ENCODE data around the gene SCN5A. TPM values are rescaled to one million over a fixed set of nuclear protein-coding genes. Genes with fewer than 3 reads are reported as not detected.

Gene SCN5A
- total and polyA plus RNA-seq, 2 donors (not counting 1 experiment from before 2014, with no cell fraction given), result 0.20 to 0.37 TPM

DNA sequence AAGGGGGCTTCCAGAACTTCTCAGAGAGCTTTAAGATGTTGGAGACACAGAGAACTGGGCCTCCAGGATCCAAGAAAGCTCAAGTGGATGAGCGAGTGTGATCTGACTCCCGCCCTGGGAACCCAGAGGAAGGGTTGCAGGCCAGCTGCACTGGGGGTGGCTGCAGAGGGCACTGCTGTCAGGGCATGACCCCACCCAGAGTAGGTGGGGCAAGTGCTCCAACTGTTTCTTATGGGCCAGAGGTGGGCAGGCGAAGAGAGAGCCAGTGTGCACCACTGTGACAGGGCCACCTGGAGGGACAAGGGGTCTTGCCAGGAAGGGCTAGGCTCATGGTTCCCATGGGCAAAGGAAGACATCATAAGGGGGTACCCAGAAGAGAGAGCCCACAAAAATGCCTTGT lies 104.6 kb downstream of the SCN5A start:
- no peak overlapping the region for H3K4me3 ChIP-seq (ENCODE audit: control extremely low read depth in 1 of 5, extremely low read depth in 1 of 5, insufficient read depth in 1 of 5, low read depth in 2 of 5, low read length in 4 of 5)
- H3K4me1 ChIP-seq (ENCODE audit: control insufficient read depth in 2 of 2, insufficient read depth in 2 of 2, low read length in 2 of 2), result no peaks in the 10 kb centered on the region
- ATAC-seq (ENCODE audit: low read depth) (no peak), DNase-seq (no peak)
- H3K27me3 ChIP-seq (replicated peaks in 1 of 4; ENCODE audit: control extremely low read depth in 1 of 4, control insufficient read depth in 3 of 4, insufficient read depth in 4 of 4, low read length in 3 of 4), result no peaks in the 10 kb centered on the region
- H2AFZ ChIP-seq (ENCODE audit: insufficient read depth, low read depth, low read length, poor library complexity, severe bottlenecking), result no peak overlapping the region
- H3K79me2 ChIP-seq (ENCODE audit: control insufficient read depth, insufficient read depth, low read length), result no peaks in the 10 kb centered on the region
- no peak overlapping the region for H3K4me3 Mint-ChIP-seq
- POLR2A ChIA-PET, result no interaction called here
- no peaks in the 10 kb centered on the region for H4K20me1 ChIP-seq (ENCODE audit: control insufficient read depth, insufficient read depth, low read length, poor library complexity, severe bottlenecking)
- CTCF ChIA-PET, result no interaction called here
- no peak overlapping the region for H3K9ac ChIP-seq (ENCODE audit: low read length)
- no peaks in the 10 kb centered on the region for H3K9me3 Mint-ChIP-seq (ENCODE audit: insufficient read depth)
- no peak overlapping the region for H3K27ac Mint-ChIP-seq
- no peaks in the 10 kb centered on the region for H3K9me3 ChIP-seq (ENCODE audit: control extremely low read depth in 1 of 3, control insufficient read depth in 2 of 3, insufficient read depth in 1 of 3, low read length in 2 of 3)
- 97% methylated on average over 3 of the region's 3 CpGs for WGBS (ENCODE audit: insufficient coverage)
- H3K27me3 Mint-ChIP-seq, result no peaks in the 10 kb centered on the region
- H3K36me3 ChIP-seq (replicated peaks in 1 of 2; ENCODE audit: control extremely low read depth in 1 of 2, control insufficient read depth in 1 of 2, extremely low read depth in 1 of 2, insufficient read depth in 2 of 2, low read length in 1 of 2), result no peaks in the 10 kb centered on the region
- no peaks in the 10 kb centered on the region for H3K4me1 Mint-ChIP-seq
- intact Hi-C loops (cut with micrococcal nuclease), result no loop called here
- TF ChIP-seq, protein P1, sequence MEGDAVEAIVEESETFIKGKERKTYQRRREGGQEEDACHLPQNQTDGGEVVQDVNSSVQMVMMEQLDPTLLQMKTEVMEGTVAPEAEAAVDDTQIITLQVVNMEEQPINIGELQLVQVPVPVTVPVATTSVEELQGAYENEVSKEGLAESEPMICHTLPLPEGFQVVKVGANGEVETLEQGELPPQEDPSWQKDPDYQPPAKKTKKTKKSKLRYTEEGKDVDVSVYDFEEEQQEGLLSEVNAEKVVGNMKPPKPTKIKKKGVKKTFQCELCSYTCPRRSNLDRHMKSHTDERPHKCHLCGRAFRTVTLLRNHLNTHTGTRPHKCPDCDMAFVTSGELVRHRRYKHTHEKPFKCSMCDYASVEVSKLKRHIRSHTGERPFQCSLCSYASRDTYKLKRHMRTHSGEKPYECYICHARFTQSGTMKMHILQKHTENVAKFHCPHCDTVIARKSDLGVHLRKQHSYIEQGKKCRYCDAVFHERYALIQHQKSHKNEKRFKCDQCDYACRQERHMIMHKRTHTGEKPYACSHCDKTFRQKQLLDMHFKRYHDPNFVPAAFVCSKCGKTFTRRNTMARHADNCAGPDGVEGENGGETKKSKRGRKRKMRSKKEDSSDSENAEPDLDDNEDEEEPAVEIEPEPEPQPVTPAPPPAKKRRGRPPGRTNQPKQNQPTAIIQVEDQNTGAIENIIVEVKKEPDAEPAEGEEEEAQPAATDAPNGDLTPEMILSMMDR (IDR thresholded peaks at IDR 0.05), result no peak
- no peak for TF ChIP-seq EZH2 (IDR thresholded peaks at IDR 0.05; ENCODE audit: borderline replicate concordance, insufficient read depth, low read depth, low read length, poor library complexity, severe bottlenecking)
- H3K27ac ChIP-seq (ENCODE audit: low read length in 2 of 2), result no peak overlapping the region
- H3K4me2 ChIP-seq (replicated peaks; ENCODE audit: low read depth, low read length, poor library complexity, severe bottlenecking), result no peak overlapping the region

DNA sequence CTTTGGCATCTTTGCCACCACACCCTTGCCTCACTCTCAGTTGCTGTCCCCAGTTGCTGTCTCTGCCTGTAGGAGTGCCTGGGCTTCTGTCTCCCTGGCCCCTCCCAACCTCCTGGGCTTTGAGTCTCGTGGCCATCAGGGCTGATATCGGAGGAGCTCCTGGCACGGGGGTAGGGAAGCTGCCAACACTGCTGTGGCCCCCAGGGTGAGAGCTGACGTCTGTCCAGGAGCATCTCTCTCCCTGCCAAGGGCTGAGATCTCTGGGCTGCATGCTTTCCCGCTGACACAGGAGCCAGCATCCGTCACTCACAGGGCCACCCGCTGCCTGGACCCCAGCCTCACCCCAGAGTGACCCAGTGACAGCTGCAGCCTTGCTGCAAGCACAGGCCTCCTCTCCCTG lies 105.9 kb downstream of the SCN5A start:
- 83% methylated on average over 7 of the region's 7 CpGs for WGBS (ENCODE audit: insufficient coverage)
- no peak overlapping the region for H3K9ac ChIP-seq (ENCODE audit: low read length)

More for the DNA sequence above, 105.9 kb downstream of the SCN5A start:
- Mint-ChIP-seq H3K9me3 (ENCODE audit: insufficient read depth) (no peaks in the 10 kb centered on the region), H3K4me3 (no peak overlapping the region), H3K27ac (no peak overlapping the region), H3K4me1 (no peaks in the 10 kb centered on the region), H3K27me3 (no peaks in the 10 kb centered on the region)
- POLR2A ChIA-PET, result no interaction called here
- Histone ChIP-seq H2AFZ (ENCODE audit: insufficient read depth, low read depth, low read length, poor library complexity, severe bottlenecking) (no peak overlapping the region), H3K79me2 (ENCODE audit: control insufficient read depth, insufficient read depth, low read length) (no peaks in the 10 kb centered on the region), H3K27ac (ENCODE audit: low read length in 2 of 2) (no peak overlapping the region), H3K27me3 (replicated peaks in 1 of 4; ENCODE audit: control extremely low read depth in 1 of 4, control insufficient read depth in 3 of 4, insufficient read depth in 4 of 4, low read length in 3 of 4) (no peaks in the 10 kb centered on the region), H3K36me3 (replicated peaks in 1 of 2; ENCODE audit: control extremely low read depth in 1 of 2, control insufficient read depth in 1 of 2, extremely low read depth in 1 of 2, insufficient read depth in 2 of 2, low read length in 1 of 2) (no peaks in the 10 kb centered on the region), H3K4me3 (ENCODE audit: control extremely low read depth in 1 of 5, extremely low read depth in 1 of 5, insufficient read depth in 1 of 5, low read depth in 2 of 5, low read length in 4 of 5) (no peak overlapping the region), H3K9me3 (ENCODE audit: control extremely low read depth in 1 of 3, control insufficient read depth in 2 of 3, insufficient read depth in 1 of 3, low read length in 2 of 3) (no peaks in the 10 kb centered on the region), H3K4me1 (ENCODE audit: control insufficient read depth in 2 of 2, insufficient read depth in 2 of 2, low read length in 2 of 2) (no peaks in the 10 kb centered on the region), H3K4me2 (replicated peaks; ENCODE audit: low read depth, low read length, poor library complexity, severe bottlenecking) (no peak overlapping the region), H4K20me1 (ENCODE audit: control insufficient read depth, insufficient read depth, low read length, poor library complexity, severe bottlenecking) (no peaks in the 10 kb centered on the region)
- TF ChIP-seq, protein P1 (IDR thresholded peaks at IDR 0.05), result no peak
- TF ChIP-seq EZH2 (IDR thresholded peaks at IDR 0.05; ENCODE audit: borderline replicate concordance, insufficient read depth, low read depth, low read length, poor library complexity, severe bottlenecking), result no peak
- intact Hi-C loops (cut with micrococcal nuclease), result no loop called here
- DNase-seq (no peak), ATAC-seq (ENCODE audit: low read depth) (no peak)
- CTCF ChIA-PET, result no interaction called here
